KMS-11 (cell line): ENCODE measurements around the gene FBXO48.

Source experiments
- H2AFZ ChIP-seq: fragments of 200-600 bp; sonication (generic); 2 replicates; pipeline ENCODE4 v1.6.1; 2016; ENCODE audit warnings: antibody characterized with exemption, mixed run types, low read depth
- H3K27ac ChIP-seq: fragments of 200-600 bp; sonication (generic); 2 replicates; pipeline ENCODE4 v1.6.1; 2016; ENCODE audit warnings: mild to moderate bottlenecking, mixed run types
- H3K27me3 ChIP-seq: fragments of 200-600 bp; sonication (generic); 2 replicates; pipeline ENCODE4 v1.6.1; 2017; ENCODE audit warnings: mild to moderate bottlenecking, low read depth, mixed run types, moderate library complexity; ENCODE audit not compliant: insufficient read depth
- H3K36me3 ChIP-seq: fragments of 200-600 bp; sonication (generic); 2 replicates; pipeline ENCODE4 v1.6.1; 2017; ENCODE audit warnings: mild to moderate bottlenecking, mixed run types; ENCODE audit not compliant: insufficient read depth
- H3K4me1 ChIP-seq: fragments of 200-600 bp; sonication (generic); 2 replicates; pipeline ENCODE4 v1.6.1; 2016; ENCODE audit warnings: mild to moderate bottlenecking, low read depth, mixed run types; ENCODE audit not compliant: poor library complexity, severe bottlenecking
- H3K4me2 ChIP-seq: fragments of 200-600 bp; sonication (generic); 2 replicates; pipeline ENCODE4 v1.7.0; 2016; ENCODE audit warnings: mild to moderate bottlenecking, mixed run types
- H3K4me3 ChIP-seq: fragments of 200-600 bp; sonication (generic); IDR thresholded peaks from 2 replicates; pipeline ENCODE4 v1.6.1; 2017; ENCODE audit warnings: low read depth, low read length, mixed read lengths; ENCODE audit not compliant: insufficient read depth
- H3K79me2 ChIP-seq: fragments of 200-600 bp; sonication (generic); 2 replicates; pipeline ENCODE4 v1.6.1; 2016; ENCODE audit warnings: low read depth, mixed run types; ENCODE audit not compliant: insufficient read depth
- H3K9ac ChIP-seq: fragments of 200-600 bp; sonication (generic); 2 replicates; pipeline ENCODE4 v1.6.1; 2016; ENCODE audit warnings: mild to moderate bottlenecking, mixed run types
- H4K20me1 ChIP-seq: fragments of 200-600 bp; sonication (generic); 2 replicates; pipeline ENCODE4 v1.6.1; 2016; ENCODE audit warnings: mild to moderate bottlenecking, mixed run types; ENCODE audit not compliant: insufficient read depth
- CTCF ChIP-seq: fragments of 200-600 bp; sonication (generic); conservative IDR thresholded peaks from 2 replicates; pipeline ENCODE4 v1.6.1; 2017; ENCODE audit warnings: low read depth, mild to moderate bottlenecking, antibody characterized with exemption, low read length, moderate library complexity, mixed read lengths

FBXO48 gene

GRCh38 chr2:68476454-68476853, 9.4 kb upstream of the FBXO48 start:
- Histone ChIP-seq H3K36me3 (no peaks in the 10 kb centered on the region), H3K4me2 (no peak overlapping the region), H3K4me3 (no peak overlapping the region), H2AFZ (no peak overlapping the region), H3K27ac (no peak overlapping the region), H3K9ac (no peak overlapping the region), H4K20me1 (no peaks in the 10 kb centered on the region), H3K27me3 (no peaks in the 10 kb centered on the region), H3K79me2 (no peaks in the 10 kb centered on the region), H3K4me1 (no peaks in the 10 kb centered on the region)
- TF ChIP-seq CTCF = no peak

GRCh38 chr2:68475576-68475975, 8.5 kb upstream of the FBXO48 start:
- Histone ChIP-seq H2AFZ (no peak overlapping the region), H4K20me1 (no peaks in the 10 kb centered on the region), H3K9ac (no peak overlapping the region), H3K27me3 (no peaks in the 10 kb centered on the region), H3K27ac (no peak overlapping the region), H3K4me2 (no peak overlapping the region), H3K4me3 (no peak overlapping the region), H3K36me3 (no peaks in the 10 kb centered on the region), H3K4me1 (no peaks in the 10 kb centered on the region), H3K79me2 (no peaks in the 10 kb centered on the region)
- TF ChIP-seq CTCF = no peak

GRCh38 chr2:68475110-68475509, 8.0 kb upstream of the FBXO48 start:
- Histone ChIP-seq H3K27me3 (no peaks in the 10 kb centered on the region), H2AFZ (no peak overlapping the region), H3K79me2 (no peaks in the 10 kb centered on the region), H3K27ac (no peak overlapping the region), H3K4me1 (peaks cover 1% of the 10 kb centered on the region), H3K9ac (no peak overlapping the region), H3K4me2 (no peak overlapping the region), H3K4me3 (no peak overlapping the region), H3K36me3 (no peaks in the 10 kb centered on the region), H4K20me1 (no peaks in the 10 kb centered on the region)
- TF ChIP-seq CTCF = no peak

- no peaks in the 10 kb centered on the region for H3K27me3 ChIP-seq
- H3K4me3 ChIP-seq = no peak overlapping the region
- H2AFZ ChIP-seq = no peak overlapping the region
- no peaks in the 10 kb centered on the region for H3K36me3 ChIP-seq
- H3K4me2 ChIP-seq = no peak overlapping the region
- TF ChIP-seq CTCF = no peak
- H3K9ac ChIP-seq = no peak overlapping the region
- peaks cover 22% of the 10 kb centered on the region for H3K4me1 ChIP-seq
- no peak overlapping the region for H3K27ac ChIP-seq
- no peaks in the 10 kb centered on the region for H4K20me1 ChIP-seq
- H3K79me2 ChIP-seq = peaks cover 7% of the 10 kb centered on the region; the same call in 1 of the 2 replicates
These were observed 5.8 kb upstream of the FBXO48 start for GRCh38 chr2:68472796-68473414.
